K562 (cell line): ENCODE results near the gene FRMPD2.

Experiments used
- FOS ChIP-seq: IDR thresholded peaks from 3 replicates; pipeline ENCODE4 v1.6.1; 2011; ENCODE audit not compliant: insufficient read length; ENCODE audit errors: extremely low read depth
- MEIS2 ChIP-seq: fragments of 450-650 bp; IDR thresholded peaks from 2 replicates; pipeline ENCODE4 v1.6.1; 2014; ENCODE audit warnings: mild to moderate bottlenecking; ENCODE audit not compliant: partially characterized antibody
- MTA1 ChIP-seq: fragments of 450-650 bp; IDR thresholded peaks from 2 replicates; pipeline ENCODE4 v1.6.1; 2017; ENCODE audit warnings: borderline replicate concordance
- SRF ChIP-seq, 2 experiments: fragments of 250-450, 450-650 bp in 1 of 2; sonication (Bioruptor Pico) in 1 of 2; sonication (generic) in 1 of 2; formaldehyde crosslinking; IDR thresholded peaks; 2 replicates each; pipeline versions ENCODE4 v1.5.0 to v1.5.1; 2020 to 2022; ENCODE audit warnings: mild to moderate bottlenecking in 1 of 2, missing genetic modification reagents in 1 of 2
- TF ChIP-seq, protein P1 (sequence below), 3 experiments: IDR thresholded peaks in 2 of 3; conservative IDR thresholded peaks in 1 of 3; 2 replicates each; pipeline ENCODE4 v1.5.1; 2011 to 2012; ENCODE audit warnings: low read length in 3 of 3, mild to moderate bottlenecking in 3 of 3, control low read depth in 2 of 3, improper control_type of control experiment in 1 of 3, inconsistent platforms in 1 of 3, low read depth in 1 of 3, mixed read lengths in 1 of 3, moderate library complexity in 1 of 3; ENCODE audit not compliant: insufficient read depth in 2 of 3
- TF ChIP-seq, protein P2 (sequence below): fragments of 250-450 bp; sonication (Bioruptor Pico); IDR thresholded peaks from 2 replicates; pipeline ENCODE4 v1.4.0; 2020; ENCODE audit warnings: mild to moderate bottlenecking, moderate library complexity, borderline replicate concordance
- TF ChIP-seq, protein P3 (sequence below): fragments of 250-450 bp; sonication (Bioruptor Pico); IDR thresholded peaks from 2 replicates; pipeline ENCODE4 v1.8.0; 2021; ENCODE audit warnings: moderate library complexity, mild to moderate bottlenecking, inconsistent platforms
- TF ChIP-seq, protein P4 (sequence below): sonication (generic); formaldehyde crosslinking; IDR thresholded peaks from 2 replicates; pipeline ENCODE4 v1.9.0; 2022; ENCODE audit warnings: mild to moderate bottlenecking, missing genetic modification reagents

DNA sequence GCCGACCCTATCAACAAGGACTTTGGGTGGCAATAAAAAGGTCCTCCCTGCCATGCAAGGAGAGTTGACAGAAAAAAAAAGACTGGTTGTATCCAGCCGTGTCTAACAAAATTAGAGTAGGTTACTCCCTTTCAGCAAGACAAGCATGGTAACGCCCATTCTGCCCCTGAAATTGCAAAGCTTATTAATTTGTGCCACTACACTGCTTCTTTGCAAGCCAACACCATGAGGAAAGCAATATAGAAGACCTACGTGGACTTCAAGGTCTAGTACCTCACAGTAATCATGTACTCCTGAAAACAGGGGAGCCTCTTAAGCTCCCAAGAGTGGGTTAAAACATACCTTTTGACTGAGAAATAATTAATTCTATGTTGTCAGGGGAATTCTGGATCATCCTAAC is 90.3 kb downstream of the FRMPD2 start:
- TF ChIP-seq MTA1 = no peak
- TF ChIP-seq, protein P1, sequence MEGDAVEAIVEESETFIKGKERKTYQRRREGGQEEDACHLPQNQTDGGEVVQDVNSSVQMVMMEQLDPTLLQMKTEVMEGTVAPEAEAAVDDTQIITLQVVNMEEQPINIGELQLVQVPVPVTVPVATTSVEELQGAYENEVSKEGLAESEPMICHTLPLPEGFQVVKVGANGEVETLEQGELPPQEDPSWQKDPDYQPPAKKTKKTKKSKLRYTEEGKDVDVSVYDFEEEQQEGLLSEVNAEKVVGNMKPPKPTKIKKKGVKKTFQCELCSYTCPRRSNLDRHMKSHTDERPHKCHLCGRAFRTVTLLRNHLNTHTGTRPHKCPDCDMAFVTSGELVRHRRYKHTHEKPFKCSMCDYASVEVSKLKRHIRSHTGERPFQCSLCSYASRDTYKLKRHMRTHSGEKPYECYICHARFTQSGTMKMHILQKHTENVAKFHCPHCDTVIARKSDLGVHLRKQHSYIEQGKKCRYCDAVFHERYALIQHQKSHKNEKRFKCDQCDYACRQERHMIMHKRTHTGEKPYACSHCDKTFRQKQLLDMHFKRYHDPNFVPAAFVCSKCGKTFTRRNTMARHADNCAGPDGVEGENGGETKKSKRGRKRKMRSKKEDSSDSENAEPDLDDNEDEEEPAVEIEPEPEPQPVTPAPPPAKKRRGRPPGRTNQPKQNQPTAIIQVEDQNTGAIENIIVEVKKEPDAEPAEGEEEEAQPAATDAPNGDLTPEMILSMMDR (IDR thresholded peaks at IDR 0.05 in 2 of 3, conservative IDR thresholded peaks at IDR 0.05 in 1 of 3; ENCODE audit: insufficient read depth in 2 of 3, low read depth in 1 of 3, low read length in 3 of 3) = no peak
- TF ChIP-seq FOS = no peak
- TF ChIP-seq MEIS2 = no peak
- TF ChIP-seq, protein P2, sequence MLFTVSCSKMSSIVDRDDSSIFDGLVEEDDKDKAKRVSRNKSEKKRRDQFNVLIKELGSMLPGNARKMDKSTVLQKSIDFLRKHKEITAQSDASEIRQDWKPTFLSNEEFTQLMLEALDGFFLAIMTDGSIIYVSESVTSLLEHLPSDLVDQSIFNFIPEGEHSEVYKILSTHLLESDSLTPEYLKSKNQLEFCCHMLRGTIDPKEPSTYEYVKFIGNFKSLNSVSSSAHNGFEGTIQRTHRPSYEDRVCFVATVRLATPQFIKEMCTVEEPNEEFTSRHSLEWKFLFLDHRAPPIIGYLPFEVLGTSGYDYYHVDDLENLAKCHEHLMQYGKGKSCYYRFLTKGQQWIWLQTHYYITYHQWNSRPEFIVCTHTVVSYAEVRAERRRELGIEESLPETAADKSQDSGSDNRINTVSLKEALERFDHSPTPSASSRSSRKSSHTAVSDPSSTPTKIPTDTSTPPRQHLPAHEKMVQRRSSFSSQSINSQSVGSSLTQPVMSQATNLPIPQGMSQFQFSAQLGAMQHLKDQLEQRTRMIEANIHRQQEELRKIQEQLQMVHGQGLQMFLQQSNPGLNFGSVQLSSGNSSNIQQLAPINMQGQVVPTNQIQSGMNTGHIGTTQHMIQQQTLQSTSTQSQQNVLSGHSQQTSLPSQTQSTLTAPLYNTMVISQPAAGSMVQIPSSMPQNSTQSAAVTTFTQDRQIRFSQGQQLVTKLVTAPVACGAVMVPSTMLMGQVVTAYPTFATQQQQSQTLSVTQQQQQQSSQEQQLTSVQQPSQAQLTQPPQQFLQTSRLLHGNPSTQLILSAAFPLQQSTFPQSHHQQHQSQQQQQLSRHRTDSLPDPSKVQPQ (CRISPR knock-in tag) = no peak
- TF ChIP-seq SRF (CRISPR knock-in tag; IDR thresholded peaks at IDR 0.05) = no peak
- TF ChIP-seq, protein P3, sequence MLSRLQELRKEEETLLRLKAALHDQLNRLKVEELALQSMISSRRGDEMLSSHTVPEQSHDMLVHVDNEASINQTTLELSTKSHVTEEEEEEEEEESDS (CRISPR knock-in tag) = no peak
- TF ChIP-seq, protein P4, sequence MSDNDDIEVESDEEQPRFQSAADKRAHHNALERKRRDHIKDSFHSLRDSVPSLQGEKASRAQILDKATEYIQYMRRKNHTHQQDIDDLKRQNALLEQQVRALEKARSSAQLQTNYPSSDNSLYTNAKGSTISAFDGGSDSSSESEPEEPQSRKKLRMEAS (CRISPR knock-in tag) = no peak
